NOMO-1 treated with dmso at 0.1 percent for 144 hours (cell line): ENCODE data around the gene SARDH.
"Not testable (repeated sequence)": the region's sequence is repeated elsewhere in the genome, so short reads cannot be mapped to it uniquely, and the experiment has no call there.

Source experiments
- DNase-seq: peaks from one replicate; lab custom pipeline; 2025; ENCODE audit not compliant: unreplicated experiment; lab: John Stamatoyannopoulos, UW

SARDH gene

DNA sequence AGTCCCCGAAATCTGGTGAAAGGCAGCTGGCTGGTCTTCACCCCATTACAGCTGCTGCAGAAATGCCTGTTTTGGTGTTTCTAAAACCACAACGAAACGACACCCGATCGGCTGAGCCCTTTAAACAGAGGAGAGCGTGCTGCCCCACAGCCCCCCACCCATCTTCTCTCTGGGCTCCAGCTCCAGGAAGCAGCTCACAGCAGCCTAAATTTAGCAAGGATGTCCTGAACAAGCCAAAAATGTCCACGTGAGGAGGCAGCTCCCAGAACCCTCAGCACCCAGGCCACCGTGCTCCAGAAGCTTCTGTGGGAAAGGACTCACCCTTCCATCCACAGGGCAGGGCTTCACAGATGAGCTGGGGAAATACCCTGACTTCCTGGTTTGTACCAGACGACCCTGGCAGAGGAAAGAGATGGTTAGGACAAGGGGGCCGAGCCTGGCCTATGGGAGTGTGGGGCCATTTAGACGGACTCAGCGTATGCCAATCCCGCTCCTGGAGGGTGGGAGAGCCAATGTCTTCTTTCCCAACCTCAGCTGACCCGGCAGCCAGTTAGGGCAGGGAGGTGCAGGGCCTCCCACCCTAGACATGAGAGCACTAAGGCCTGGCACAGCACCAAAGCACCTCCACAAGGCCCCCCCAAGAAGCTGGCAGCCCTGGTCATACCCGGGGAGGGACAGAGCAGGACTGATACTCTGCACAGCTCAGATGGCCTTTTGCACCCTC, 39.1 kb upstream of the SARDH start:
- no peak for DNase-seq

DNA sequence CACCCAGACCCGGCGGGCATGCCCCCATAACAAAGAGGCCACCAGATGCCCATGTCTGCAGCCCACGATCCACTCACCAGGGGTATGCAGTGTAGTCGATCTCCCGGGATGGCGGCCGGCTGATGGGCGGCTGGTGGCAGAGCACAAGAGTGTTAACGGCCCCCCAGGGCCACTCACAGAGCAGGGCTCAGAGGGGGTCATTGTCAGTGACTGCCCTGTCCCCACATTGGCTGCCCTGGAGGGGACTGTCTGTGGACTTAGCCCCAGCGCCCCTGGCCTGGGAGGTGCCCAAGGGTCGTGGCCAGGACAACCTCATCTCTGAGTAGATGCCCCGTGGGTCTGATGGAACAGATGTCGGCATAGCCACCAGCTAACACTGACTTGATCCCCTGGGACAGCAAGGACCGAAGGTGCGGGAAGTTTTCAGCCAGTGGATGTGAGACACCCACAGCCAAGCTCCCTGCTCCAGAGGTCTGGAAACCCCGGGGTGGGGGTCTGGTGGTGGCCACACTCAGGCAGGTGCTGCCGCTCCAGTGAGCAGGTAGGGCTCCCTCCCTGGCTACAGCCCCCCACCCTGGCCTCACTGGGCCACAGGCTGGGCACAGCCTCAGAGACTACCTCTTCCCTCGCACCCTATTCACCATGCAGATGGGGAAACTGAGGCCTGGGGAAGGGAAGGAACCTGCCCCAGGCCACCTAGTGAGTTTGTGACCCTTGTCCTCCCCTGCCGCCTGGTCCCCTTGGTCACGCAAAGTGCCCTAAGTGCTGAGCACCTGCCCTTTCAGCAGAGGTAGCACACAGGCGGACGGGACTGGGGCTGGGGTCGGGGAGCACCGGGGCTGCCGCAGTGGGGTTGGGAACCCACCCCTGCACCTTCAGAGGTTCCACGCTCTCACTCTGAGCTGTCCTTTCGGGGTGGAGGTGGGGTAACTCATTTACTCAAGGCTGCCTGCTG, 38.1 kb upstream of the SARDH start:
- no peak for DNase-seq

DNA sequence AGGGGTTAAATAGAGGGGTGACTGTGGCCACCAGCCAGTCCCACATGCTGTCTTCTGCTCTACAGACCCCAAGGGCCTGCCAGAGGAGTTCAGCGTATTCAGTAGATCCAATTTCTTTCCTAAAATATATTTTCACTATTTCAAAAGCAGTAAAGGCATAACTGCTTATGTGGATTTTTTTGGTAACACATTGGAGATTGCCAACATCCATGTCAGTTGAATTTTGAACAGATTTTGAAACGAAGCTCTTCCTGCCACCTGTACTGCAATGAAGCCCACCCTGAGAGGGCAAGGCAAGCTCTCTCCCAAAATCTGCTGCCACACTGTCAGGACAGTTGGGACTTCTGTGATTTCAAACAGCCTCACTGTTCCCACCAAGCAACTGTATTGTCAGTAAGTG, 37.1 kb upstream of the SARDH start:
- DNase-seq, result no peak

- no peak for DNase-seq
Observed at GRCh38 chr9:133774799-133775198, 36.6 kb upstream of the SARDH start.

DNA sequence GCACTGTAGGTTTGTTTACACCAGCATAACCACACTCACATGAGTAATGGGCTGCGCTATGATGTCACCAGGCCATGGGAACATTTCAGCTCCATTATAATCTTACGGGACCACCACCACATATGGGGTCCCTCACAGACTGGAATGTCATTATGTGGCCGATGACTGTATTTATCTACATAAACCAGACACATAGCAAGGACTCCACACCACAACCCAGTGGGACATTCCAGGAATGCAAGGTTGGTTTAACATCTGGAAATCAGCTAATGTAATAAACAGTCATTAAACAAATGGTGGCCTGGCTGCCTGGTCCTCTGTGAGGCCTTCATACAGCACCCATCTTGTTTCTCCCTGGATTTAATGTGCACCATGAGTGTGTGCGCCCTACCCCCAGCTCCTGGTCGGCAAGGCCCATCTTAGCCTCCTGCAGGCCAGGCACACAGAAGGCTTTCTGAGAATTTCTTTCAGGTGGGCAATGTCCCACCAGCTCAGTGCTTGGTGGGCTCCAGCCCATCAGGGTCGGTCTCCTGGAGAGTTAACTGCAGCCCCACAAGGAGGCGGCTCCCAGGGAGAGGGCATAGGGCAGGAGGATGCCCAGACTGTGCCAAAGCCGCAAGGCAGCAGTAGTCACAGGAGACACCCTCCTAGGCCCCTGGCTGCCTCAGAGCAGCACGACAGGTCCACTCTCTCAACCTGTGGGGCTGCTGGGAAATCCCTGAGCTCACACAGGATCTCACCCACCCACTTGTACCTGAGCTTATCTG, 35.9 kb upstream of the SARDH start:
- DNase-seq, result no peak

GRCh38 chr9:133772581-133772980, 34.4 kb upstream of the SARDH start:
- DNase-seq, result no peak

GRCh38 chr9:133771486-133772482, 33.6 kb upstream of the SARDH start:
- no peak for DNase-seq

DNA sequence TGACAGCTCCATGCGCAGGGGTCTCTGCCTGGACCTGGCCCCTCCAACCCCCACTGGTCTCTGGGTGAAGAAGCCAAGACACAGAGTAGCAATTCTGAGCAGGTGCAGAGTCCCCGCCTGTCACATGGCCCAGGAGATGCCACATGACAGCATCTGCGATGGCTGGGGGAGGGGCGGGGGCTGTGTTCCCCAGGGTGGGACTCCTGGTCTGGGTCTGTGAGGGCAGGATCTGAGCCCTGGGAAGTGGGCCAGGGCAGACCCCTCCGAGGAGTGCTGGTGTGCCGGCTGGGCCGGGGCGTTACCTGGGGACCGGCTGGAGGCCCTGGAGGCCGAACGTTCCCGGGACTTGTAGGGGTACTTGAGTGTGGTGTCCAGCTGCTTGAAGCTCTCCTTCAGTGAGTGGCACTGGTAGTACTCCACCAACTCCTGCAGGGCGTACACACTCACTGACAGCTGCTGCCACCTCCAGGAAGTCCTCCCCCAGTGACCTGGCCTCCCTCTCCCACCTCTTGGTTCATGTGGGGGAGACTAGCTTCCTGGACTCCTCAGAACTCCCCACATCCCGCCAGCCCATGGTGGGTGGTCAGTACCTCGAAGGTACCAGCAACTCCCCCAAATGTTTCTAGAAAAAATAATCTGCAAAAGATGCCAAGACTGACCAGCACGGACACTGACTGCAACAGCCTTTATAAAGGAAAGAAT, 32.1 kb upstream of the SARDH start:
- no peak for DNase-seq

DNA sequence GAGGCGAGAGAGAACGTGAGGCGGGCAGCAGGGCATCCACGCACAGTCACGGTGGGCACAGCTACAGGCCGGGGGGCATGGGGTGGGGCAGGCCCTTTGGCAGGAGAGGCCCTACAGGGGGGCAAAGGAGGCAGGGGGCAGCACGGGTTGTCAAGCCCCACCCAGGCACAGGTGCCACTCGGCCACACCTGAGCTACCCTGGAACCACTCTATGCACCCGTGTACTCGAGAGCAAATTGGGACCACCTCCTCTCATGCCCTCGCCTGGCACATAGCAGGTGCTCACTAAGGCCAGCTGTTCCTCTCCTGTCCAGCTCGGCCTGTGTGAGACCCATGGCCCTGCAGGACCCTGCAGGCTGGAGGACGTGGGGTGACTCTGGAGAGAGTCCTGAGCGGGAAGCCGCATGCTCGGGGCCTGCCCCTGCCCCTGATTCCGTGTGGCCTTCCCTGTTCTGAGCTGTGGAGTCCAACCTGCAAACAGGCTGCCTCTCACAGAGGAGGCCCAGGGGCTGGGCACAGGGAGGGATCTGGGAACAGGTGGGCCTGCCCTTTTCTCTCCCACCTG, 31.4 kb upstream of the SARDH start:
- DNase-seq, result no peak

DNA sequence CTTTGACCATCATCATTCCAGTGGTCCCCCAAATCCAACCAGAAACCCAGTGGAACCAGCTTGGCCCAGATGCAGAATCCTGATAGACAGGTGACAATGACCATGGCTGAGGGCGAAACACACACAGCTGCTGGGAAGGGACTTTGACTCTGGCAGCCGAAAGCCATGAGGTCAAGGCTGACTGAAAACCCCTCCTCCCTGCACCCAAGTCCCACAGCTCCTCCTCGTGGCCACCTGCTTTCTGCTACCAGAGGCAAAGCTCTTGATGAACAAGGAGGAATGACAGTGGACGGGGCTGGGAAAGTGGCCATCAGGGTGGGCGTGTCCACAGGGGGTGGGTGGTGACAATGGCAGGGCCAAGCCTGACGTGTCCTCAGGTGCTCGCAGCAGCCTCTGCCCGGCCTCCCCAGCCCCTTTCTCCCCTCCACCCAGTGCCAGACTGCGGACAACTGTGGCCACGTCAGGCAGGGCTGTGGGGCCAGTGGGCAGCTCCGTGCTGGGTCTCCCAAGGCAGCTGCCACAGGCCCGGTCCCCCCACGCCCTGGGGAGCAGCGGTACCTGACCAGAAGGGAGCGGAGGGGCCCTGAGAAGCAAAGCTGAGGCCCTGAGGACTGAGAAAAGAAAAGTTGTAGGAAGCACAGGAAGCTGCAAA, 30.8 kb upstream of the SARDH start:
- DNase-seq, result no peak

DNA sequence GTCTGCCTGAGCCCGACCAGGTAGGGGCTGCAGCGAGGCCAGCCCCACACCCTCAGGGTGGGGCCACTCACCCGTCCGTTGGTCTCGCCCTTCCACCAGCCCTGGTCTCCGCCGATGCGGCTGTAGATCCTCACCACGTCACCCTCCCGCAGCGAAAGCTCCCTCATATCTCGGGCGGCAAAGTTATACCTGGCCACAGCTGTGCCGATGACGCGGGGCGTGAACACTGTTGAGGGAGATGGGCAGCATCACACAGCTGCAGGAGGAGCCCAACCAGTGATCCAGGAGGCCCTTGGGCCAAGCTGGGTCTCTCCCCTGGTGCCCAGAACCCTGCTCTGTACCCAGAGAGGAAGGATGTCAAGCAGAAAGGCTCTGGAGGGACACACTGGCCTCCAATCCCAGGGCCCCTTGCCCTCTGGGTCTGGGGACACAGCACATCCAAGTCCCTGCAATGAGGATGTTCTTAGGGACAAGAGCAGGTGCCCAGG, 30.3 kb upstream of the SARDH start:
- DNase-seq, result no peak

DNA sequence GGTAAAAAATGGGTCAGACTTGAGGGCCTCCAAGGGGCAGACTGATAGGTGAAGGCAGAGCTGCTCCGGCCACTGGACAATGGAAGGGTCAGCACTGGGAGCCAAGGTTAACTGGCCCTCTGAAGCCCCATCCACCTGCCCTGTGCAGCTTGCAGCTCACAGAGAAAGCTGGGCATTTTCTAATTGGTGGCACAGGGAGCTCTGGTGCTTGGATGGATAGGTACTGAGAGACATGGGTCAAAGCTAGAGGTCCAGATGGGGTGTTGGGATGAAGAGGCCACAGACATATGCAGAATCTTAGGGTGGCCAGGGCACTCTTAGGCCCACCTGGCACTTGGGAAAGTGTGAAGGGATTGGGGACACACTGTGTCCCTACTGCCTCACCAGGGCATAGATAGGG, 29.5 kb upstream of the SARDH start:
- DNase-seq, result no peak

DNA sequence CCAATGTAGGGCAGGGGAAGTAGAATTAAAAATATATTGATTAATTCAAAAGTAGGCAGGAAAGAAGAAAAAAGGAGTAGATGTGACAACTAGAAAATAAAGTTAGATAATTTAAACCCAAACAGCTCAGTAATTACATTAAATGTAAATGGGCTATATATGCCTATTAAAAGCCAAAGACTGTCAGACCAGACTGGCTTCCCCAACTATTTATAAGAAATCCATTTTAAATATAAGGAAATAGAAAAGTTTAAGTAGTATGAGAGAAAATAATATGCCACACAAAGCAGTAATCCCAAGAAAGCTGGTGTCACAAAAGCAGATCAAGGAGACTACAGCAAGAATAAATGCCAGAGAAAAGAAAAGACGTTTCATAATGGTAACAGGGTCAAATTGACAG, 28.9 kb upstream of the SARDH start:
- DNase-seq, result no peak

GRCh38 chr9:133766234-133766633, 28.1 kb upstream of the SARDH start:
- not testable (repeated sequence) for DNase-seq

- DNase-seq, result no peak
Observed at GRCh38 chr9:133763272-133764183, 25.4 kb upstream of the SARDH start.

DNA sequence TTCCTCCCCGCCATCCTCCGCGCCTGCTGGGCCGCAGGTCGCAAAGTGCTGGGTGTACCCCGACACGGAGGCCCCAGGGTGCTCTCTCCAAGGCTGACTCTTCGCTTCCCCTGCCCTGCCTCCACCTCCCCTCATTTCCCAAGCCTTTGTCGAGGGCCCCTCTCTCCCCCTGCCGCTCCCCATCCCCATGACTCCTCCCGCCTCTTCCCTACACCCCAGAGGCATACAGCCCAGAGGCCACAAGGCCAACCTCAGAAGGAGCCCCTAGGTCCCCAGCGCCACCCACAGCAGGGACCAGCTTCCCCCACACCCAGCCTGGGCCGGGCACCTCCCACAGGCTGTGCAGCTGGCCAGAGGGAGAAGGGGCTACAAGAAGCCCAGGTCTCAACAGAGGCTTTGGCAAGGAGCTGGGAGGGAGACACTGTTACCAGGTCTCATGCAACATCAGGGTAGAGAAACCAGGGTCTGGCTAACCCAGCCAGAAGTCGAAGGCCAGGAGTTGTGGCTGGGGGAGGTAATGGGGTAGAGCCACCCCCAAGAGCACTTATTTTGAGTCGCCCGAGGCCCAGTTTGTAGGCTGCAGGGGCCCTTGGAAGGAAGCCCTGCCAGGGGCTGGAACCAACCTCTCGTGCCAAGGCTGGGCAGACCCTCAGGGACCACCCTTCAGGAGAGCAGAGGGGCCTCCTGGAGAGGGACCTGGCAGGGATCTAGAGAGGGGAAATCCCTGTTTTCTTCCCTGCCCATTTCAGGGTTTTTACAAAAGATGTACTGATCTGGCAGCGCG, 24.5 kb upstream of the SARDH start:
- no peak for DNase-seq
